WTC11 (cell line): Measurements from ENCODE around the gene PPP1R2. TPM values are rescaled to one million over a fixed set of nuclear protein-coding genes. Genes with fewer than 3 reads are reported as not detected.
"Not testable (repeated sequence)": the region's sequence is repeated elsewhere in the genome, so short reads cannot be mapped to it uniquely, and the experiment has no call there.

Experiments used
- ATAC-seq: fragments of 200-7000 bp; cut with Tn5 transposase; 2 replicates; pipeline ENCODE4 v1.10.0; 2021; ENCODE audit warnings: mild to moderate bottlenecking, moderate library complexity
- CTCF ChIA-PET: fragments of 300-600 bp; sonication (Branson Sonifier 250); formaldehyde crosslinking; loops from one replicate; lab custom pipeline; 2021; ENCODE audit warnings: antibody characterized with exemption; lab: Charles Lee
- POLR2A ChIA-PET: fragments of 350-600 bp; sonication (Branson Sonifier 250); formaldehyde crosslinking; loops from one replicate; lab custom pipeline; 2021; ENCODE audit warnings: antibody characterized with exemption; lab: Charles Lee
- DNase-seq: peaks from one replicate; pipeline ENCODE4 v3.0.0; 2021; ENCODE audit warnings: low spot score
- H3K27ac Mint-ChIP-seq: 2 replicates; pipeline ENCODE4 v1.8.0; 2021; ENCODE audit warnings: mixed read lengths
- H3K27me3 Mint-ChIP-seq: 2 replicates; pipeline ENCODE4 v1.8.0; 2021; ENCODE audit warnings: low read depth, mild to moderate bottlenecking, moderate library complexity, mixed read lengths
- H3K36me3 Mint-ChIP-seq: 2 replicates; pipeline ENCODE4 v1.8.0; 2021; ENCODE audit warnings: mixed read lengths
- H3K4me1 Mint-ChIP-seq: 2 replicates; pipeline ENCODE4 v1.8.0; 2022; ENCODE audit warnings: mixed read lengths
- H3K4me3 Mint-ChIP-seq: 2 replicates; pipeline ENCODE4 v1.8.0; 2021; ENCODE audit warnings: mild to moderate bottlenecking, moderate library complexity, mixed read lengths
- H3K9me3 Mint-ChIP-seq: 2 replicates; pipeline ENCODE4 v1.8.0; 2021; ENCODE audit warnings: mixed read lengths
- FOXP1 ChIP-seq: sonication (generic); formaldehyde crosslinking; IDR thresholded peaks from 2 replicates; pipeline ENCODE4 v1.8.0; 2022; ENCODE audit warnings: missing genetic modification reagents, mild to moderate bottlenecking, moderate library complexity, borderline replicate concordance
- GABPB1 ChIP-seq: sonication (generic); formaldehyde crosslinking; IDR thresholded peaks from 2 replicates; pipeline ENCODE4 v1.8.1; 2023; ENCODE audit warnings: mild to moderate bottlenecking, missing genetic modification reagents
- HMGA2 ChIP-seq: fragments of 250-450 bp; sonication (Bioruptor Pico); IDR thresholded peaks from 2 replicates; pipeline ENCODE4 v1.4.0; 2021; ENCODE audit warnings: mild to moderate bottlenecking, moderate library complexity
- JAZF1 ChIP-seq: fragments of 250-450 bp; sonication (Bioruptor Pico); IDR thresholded peaks from 2 replicates; pipeline ENCODE4 v1.9.0; 2021; ENCODE audit warnings: moderate library complexity, mild to moderate bottlenecking, inconsistent platforms
- NFATC4 ChIP-seq: fragments of 250-450 bp; sonication (Bioruptor Pico); IDR thresholded peaks from 2 replicates; pipeline ENCODE4 v1.9.0; 2021; ENCODE audit warnings: mild to moderate bottlenecking
- SOX15 ChIP-seq: fragments of 250-450 bp; sonication (Bioruptor Pico); IDR thresholded peaks from 2 replicates; pipeline ENCODE4 v1.9.0; 2021; ENCODE audit warnings: mild to moderate bottlenecking
- SP1 ChIP-seq: sonication (generic); formaldehyde crosslinking; conservative IDR thresholded peaks from 2 replicates; pipeline ENCODE4 v1.8.1; 2022; ENCODE audit warnings: missing genetic modification reagents
- TP53 ChIP-seq: sonication (generic); formaldehyde crosslinking; IDR thresholded peaks from 2 replicates; pipeline ENCODE4 v1.8.1; 2023; ENCODE audit warnings: mild to moderate bottlenecking, missing genetic modification reagents
- ZBTB43 ChIP-seq: sonication (generic); formaldehyde crosslinking; IDR thresholded peaks from 2 replicates; pipeline ENCODE4 v1.8.1; 2023; ENCODE audit warnings: mild to moderate bottlenecking, missing genetic modification reagents
- ZMAT4 ChIP-seq: fragments of 250-450 bp; sonication (Bioruptor Pico); IDR thresholded peaks from 2 replicates; pipeline ENCODE4 v1.9.0; 2021; ENCODE audit warnings: mild to moderate bottlenecking
- ZNF121 ChIP-seq: sonication (generic); formaldehyde crosslinking; IDR thresholded peaks from 2 replicates; pipeline ENCODE4 v1.8.0; 2023; ENCODE audit warnings: missing genetic modification reagents
- ZNF219 ChIP-seq: sonication (generic); formaldehyde crosslinking; IDR thresholded peaks from 2 replicates; pipeline ENCODE4 v1.8.0; 2023; ENCODE audit warnings: missing genetic modification reagents, mild to moderate bottlenecking, borderline replicate concordance
- ZNF232 ChIP-seq: sonication (generic); formaldehyde crosslinking; IDR thresholded peaks from 2 replicates; pipeline ENCODE4 v1.8.0; 2022; ENCODE audit warnings: mild to moderate bottlenecking, missing genetic modification reagents
- ZNF512 ChIP-seq: sonication (generic); formaldehyde crosslinking; IDR thresholded peaks from 2 replicates; pipeline ENCODE4 v1.8.1; 2022; ENCODE audit warnings: missing genetic modification reagents, borderline replicate concordance
- total RNA-seq: library from RNA; stranded (reverse); gene quantifications from 3 replicates; pipeline ENCODE4 v1.2.3, GENCODE V29; 2021
- TF ChIP-seq, protein P1 (sequence below): sonication (generic); formaldehyde crosslinking; conservative IDR thresholded peaks from 2 replicates; pipeline ENCODE4 v1.8.1; 2023; ENCODE audit warnings: mild to moderate bottlenecking, low read depth, missing genetic modification reagents, moderate library complexity
- TF ChIP-seq, protein P2 (sequence below): sonication (generic); formaldehyde crosslinking; IDR thresholded peaks from 2 replicates; pipeline ENCODE4 v1.8.0; 2022; ENCODE audit warnings: mild to moderate bottlenecking, missing genetic modification reagents
- TF ChIP-seq, protein P3 (sequence below): sonication (generic); formaldehyde crosslinking; conservative IDR thresholded peaks from 2 replicates; pipeline ENCODE4 v1.8.1; 2022; ENCODE audit warnings: mild to moderate bottlenecking, missing genetic modification reagents
- TF ChIP-seq, protein P4 (sequence below): fragments of 200-600 bp; IDR thresholded peaks from 2 replicates; pipeline ENCODE4 v1.8.0; 2022; ENCODE audit warnings: antibody characterized with exemption
- TF ChIP-seq, protein P5 (sequence below): fragments of 250-450 bp; sonication (Bioruptor Pico); IDR thresholded peaks from 2 replicates; pipeline ENCODE4 v2.1.2; 2022; ENCODE audit warnings: mild to moderate bottlenecking, moderate library complexity

PPP1R2 gene
- total RNA-seq, 1 experiment from 2014 or later = 28.1 TPM

- TF ChIP-seq, protein P1, sequence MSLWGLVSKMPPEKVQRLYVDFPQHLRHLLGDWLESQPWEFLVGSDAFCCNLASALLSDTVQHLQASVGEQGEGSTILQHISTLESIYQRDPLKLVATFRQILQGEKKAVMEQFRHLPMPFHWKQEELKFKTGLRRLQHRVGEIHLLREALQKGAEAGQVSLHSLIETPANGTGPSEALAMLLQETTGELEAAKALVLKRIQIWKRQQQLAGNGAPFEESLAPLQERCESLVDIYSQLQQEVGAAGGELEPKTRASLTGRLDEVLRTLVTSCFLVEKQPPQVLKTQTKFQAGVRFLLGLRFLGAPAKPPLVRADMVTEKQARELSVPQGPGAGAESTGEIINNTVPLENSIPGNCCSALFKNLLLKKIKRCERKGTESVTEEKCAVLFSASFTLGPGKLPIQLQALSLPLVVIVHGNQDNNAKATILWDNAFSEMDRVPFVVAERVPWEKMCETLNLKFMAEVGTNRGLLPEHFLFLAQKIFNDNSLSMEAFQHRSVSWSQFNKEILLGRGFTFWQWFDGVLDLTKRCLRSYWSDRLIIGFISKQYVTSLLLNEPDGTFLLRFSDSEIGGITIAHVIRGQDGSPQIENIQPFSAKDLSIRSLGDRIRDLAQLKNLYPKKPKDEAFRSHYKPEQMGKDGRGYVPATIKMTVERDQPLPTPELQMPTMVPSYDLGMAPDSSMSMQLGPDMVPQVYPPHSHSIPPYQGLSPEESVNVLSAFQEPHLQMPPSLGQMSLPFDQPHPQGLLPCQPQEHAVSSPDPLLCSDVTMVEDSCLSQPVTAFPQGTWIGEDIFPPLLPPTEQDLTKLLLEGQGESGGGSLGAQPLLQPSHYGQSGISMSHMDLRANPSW (CRISPR knock-in tag) = no peak
- TF ChIP-seq JAZF1 (CRISPR knock-in tag) = no peak
- TF ChIP-seq ZMAT4 (CRISPR knock-in tag) = no peak
- TF ChIP-seq, protein P2, sequence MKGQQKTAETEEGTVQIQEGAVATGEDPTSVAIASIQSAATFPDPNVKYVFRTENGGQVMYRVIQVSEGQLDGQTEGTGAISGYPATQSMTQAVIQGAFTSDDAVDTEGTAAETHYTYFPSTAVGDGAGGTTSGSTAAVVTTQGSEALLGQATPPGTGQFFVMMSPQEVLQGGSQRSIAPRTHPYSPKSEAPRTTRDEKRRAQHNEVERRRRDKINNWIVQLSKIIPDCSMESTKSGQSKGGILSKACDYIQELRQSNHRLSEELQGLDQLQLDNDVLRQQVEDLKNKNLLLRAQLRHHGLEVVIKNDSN = no peak
- TF ChIP-seq NFATC4 (CRISPR knock-in tag) = no peak
- TF ChIP-seq, protein P3, sequence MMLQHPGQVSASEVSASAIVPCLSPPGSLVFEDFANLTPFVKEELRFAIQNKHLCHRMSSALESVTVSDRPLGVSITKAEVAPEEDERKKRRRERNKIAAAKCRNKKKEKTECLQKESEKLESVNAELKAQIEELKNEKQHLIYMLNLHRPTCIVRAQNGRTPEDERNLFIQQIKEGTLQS (CRISPR knock-in tag) = no peak
- TF ChIP-seq ZBTB43 (CRISPR knock-in tag) = no peak
These were observed 26.1 kb downstream of the PPP1R2 start (continued) for GRCh38 chr3:195517030-195517429.

GRCh38 chr3:195514610-195515235, 28.4 kb downstream of the PPP1R2 start:
- DNase-seq, POLR2A ChIA-PET, H3K4me1 Mint-ChIP-seq, H3K27me3 Mint-ChIP-seq, H3K27ac Mint-ChIP-seq, H3K4me3 Mint-ChIP-seq, H3K9me3 Mint-ChIP-seq, ATAC-seq: not testable (repeated sequence)
- peaks cover 15% of the 10 kb centered on the region for H3K36me3 Mint-ChIP-seq
- CTCF ChIA-PET = interaction anchor here (0.7 kb wide), 1 partner anchor 244 kb away, joined by 3 read pairs; the partner anchor contains the start of gene XXYLT1

- Mint-ChIP-seq H3K4me3 (no peak overlapping the region), H3K36me3 (peaks cover 4% of the 10 kb centered on the region), H3K4me1 (no peaks in the 10 kb centered on the region), H3K9me3 (no peaks in the 10 kb centered on the region), H3K27ac (no peak overlapping the region), H3K27me3 (no peaks in the 10 kb centered on the region)
- ChIA-PET POLR2A (no interaction called here), CTCF (no interaction called here)
- ATAC-seq = no peak
- DNase-seq = no peak
- no peak for TF ChIP-seq SOX15 (CRISPR knock-in tag)
- TF ChIP-seq HMGA2 (CRISPR knock-in tag) = no peak
- TF ChIP-seq, protein P4, sequence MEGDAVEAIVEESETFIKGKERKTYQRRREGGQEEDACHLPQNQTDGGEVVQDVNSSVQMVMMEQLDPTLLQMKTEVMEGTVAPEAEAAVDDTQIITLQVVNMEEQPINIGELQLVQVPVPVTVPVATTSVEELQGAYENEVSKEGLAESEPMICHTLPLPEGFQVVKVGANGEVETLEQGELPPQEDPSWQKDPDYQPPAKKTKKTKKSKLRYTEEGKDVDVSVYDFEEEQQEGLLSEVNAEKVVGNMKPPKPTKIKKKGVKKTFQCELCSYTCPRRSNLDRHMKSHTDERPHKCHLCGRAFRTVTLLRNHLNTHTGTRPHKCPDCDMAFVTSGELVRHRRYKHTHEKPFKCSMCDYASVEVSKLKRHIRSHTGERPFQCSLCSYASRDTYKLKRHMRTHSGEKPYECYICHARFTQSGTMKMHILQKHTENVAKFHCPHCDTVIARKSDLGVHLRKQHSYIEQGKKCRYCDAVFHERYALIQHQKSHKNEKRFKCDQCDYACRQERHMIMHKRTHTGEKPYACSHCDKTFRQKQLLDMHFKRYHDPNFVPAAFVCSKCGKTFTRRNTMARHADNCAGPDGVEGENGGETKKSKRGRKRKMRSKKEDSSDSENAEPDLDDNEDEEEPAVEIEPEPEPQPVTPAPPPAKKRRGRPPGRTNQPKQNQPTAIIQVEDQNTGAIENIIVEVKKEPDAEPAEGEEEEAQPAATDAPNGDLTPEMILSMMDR = no peak
- TF ChIP-seq TP53 (CRISPR knock-in tag) = no peak
- TF ChIP-seq ZNF219 = no peak
- no peak for TF ChIP-seq ZNF232 (CRISPR knock-in tag)
- no peak for TF ChIP-seq ZNF121 (CRISPR knock-in tag)
- no peak for TF ChIP-seq ZNF512 (CRISPR knock-in tag)
- TF ChIP-seq FOXP1 = no peak
- no peak for TF ChIP-seq GABPB1
- no peak for TF ChIP-seq SP1 (CRISPR knock-in tag)
- TF ChIP-seq, protein P5, sequence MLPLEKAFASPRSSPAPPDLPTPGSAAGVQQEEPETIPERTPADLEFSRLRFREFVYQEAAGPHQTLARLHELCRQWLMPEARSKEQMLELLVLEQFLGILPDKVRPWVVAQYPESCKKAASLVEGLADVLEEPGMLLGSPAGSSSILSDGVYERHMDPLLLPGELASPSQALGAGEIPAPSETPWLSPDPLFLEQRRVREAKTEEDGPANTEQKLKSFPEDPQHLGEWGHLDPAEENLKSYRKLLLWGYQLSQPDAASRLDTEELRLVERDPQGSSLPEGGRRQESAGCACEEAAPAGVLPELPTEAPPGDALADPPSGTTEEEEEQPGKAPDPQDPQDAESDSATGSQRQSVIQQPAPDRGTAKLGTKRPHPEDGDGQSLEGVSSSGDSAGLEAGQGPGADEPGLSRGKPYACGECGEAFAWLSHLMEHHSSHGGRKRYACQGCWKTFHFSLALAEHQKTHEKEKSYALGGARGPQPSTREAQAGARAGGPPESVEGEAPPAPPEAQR = no peak
These were observed 30.3 kb downstream of the PPP1R2 start for GRCh38 chr3:195512798-195513345.
